Measurements from ENCODE around the gene HMBS. TPM values are rescaled to one million over a fixed set of nuclear protein-coding genes. Genes with fewer than 3 reads are reported as not detected.

Gene HMBS
- total and polyA plus RNA-seq, 2 of the 8 experiments (the other 6 are each of a cell fraction or from before 2014, with no cell fraction given) = 69.3 to 109 TPM

DNA sequence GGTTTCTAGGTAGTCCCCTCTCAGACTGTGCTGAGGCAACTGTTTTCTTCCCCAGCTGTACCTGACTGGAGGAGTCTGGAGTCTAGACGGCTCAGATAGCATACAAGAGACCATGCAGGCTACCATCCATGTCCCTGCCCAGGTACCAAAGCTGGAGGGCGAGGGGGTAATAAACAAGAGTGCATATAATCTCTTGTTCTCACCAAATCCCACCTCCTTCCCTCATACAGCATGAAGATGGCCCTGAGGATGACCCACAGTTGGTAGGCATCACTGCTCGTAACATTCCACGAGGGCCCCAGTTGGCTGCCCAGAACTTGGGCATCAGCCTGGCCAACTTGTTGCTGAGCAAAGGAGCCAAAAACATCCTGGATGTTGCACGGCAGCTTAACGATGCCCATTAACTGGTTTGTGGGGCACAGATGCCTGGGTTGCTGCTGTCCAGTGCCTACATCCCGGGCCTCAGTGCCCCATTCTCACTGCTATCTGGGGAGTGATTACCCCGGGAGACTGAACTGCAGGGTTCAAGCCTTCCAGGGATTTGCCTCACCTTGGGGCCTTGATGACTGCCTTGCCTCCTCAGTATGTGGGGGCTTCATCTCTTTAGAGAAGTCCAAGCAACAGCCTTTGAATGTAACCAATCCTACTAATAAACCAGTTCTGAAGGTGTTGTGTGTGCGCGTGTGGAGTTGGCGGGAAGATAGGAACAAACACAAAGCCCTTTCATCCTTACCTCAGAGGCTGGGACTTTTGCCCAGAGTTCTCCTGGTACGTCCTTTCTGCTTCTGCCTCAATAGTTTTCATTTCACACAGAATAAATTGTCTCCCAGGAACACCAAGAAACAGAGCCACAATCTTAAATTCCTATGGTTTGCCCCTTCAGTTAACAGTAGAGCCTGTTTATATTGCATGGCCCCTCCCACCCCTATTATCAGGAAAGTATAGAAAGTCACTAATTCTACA, 8.5 kb downstream of the HMBS start (continued):
- TF ChIP-seq, protein P1, sequence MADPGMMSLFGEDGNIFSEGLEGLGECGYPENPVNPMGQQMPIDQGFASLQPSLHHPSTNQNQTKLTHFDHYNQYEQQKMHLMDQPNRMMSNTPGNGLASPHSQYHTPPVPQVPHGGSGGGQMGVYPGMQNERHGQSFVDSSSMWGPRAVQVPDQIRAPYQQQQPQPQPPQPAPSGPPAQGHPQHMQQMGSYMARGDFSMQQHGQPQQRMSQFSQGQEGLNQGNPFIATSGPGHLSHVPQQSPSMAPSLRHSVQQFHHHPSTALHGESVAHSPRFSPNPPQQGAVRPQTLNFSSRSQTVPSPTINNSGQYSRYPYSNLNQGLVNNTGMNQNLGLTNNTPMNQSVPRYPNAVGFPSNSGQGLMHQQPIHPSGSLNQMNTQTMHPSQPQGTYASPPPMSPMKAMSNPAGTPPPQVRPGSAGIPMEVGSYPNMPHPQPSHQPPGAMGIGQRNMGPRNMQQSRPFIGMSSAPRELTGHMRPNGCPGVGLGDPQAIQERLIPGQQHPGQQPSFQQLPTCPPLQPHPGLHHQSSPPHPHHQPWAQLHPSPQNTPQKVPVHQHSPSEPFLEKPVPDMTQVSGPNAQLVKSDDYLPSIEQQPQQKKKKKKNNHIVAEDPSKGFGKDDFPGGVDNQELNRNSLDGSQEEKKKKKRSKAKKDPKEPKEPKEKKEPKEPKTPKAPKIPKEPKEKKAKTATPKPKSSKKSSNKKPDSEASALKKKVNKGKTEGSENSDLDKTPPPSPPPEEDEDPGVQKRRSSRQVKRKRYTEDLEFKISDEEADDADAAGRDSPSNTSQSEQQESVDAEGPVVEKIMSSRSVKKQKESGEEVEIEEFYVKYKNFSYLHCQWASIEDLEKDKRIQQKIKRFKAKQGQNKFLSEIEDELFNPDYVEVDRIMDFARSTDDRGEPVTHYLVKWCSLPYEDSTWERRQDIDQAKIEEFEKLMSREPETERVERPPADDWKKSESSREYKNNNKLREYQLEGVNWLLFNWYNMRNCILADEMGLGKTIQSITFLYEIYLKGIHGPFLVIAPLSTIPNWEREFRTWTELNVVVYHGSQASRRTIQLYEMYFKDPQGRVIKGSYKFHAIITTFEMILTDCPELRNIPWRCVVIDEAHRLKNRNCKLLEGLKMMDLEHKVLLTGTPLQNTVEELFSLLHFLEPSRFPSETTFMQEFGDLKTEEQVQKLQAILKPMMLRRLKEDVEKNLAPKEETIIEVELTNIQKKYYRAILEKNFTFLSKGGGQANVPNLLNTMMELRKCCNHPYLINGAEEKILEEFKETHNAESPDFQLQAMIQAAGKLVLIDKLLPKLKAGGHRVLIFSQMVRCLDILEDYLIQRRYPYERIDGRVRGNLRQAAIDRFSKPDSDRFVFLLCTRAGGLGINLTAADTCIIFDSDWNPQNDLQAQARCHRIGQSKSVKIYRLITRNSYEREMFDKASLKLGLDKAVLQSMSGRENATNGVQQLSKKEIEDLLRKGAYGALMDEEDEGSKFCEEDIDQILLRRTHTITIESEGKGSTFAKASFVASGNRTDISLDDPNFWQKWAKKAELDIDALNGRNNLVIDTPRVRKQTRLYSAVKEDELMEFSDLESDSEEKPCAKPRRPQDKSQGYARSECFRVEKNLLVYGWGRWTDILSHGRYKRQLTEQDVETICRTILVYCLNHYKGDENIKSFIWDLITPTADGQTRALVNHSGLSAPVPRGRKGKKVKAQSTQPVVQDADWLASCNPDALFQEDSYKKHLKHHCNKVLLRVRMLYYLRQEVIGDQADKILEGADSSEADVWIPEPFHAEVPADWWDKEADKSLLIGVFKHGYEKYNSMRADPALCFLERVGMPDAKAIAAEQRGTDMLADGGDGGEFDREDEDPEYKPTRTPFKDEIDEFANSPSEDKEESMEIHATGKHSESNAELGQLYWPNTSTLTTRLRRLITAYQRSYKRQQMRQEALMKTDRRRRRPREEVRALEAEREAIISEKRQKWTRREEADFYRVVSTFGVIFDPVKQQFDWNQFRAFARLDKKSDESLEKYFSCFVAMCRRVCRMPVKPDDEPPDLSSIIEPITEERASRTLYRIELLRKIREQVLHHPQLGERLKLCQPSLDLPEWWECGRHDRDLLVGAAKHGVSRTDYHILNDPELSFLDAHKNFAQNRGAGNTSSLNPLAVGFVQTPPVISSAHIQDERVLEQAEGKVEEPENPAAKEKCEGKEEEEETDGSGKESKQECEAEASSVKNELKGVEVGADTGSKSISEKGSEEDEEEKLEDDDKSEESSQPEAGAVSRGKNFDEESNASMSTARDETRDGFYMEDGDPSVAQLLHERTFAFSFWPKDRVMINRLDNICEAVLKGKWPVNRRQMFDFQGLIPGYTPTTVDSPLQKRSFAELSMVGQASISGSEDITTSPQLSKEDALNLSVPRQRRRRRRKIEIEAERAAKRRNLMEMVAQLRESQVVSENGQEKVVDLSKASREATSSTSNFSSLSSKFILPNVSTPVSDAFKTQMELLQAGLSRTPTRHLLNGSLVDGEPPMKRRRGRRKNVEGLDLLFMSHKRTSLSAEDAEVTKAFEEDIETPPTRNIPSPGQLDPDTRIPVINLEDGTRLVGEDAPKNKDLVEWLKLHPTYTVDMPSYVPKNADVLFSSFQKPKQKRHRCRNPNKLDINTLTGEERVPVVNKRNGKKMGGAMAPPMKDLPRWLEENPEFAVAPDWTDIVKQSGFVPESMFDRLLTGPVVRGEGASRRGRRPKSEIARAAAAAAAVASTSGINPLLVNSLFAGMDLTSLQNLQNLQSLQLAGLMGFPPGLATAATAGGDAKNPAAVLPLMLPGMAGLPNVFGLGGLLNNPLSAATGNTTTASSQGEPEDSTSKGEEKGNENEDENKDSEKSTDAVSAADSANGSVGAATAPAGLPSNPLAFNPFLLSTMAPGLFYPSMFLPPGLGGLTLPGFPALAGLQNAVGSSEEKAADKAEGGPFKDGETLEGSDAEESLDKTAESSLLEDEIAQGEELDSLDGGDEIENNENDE (IDR thresholded peaks at IDR 0.05; ENCODE audit: insufficient replicate concordance, low read length) = no peak
- peak in 1 of 2 experiments; percentile 71; a peak in 2 of 3 replicates for TF ChIP-seq POLR2A (IDR thresholded peaks at IDR 0.05; ENCODE audit: control extremely low read depth in 1 of 2, low read depth in 2 of 2, low read length in 2 of 2)
